Measurements from ENCODE around the gene LSP1. TPM values are rescaled to one million over a fixed set of nuclear protein-coding genes. Genes with fewer than 3 reads are reported as not detected.

LSP1 gene
- total RNA-seq, 1 donor from 2014 or later = not detected

GRCh38 chr11:1836011-1836945, 16.6 kb upstream of the LSP1 start:
- no peak for DNase-seq (ENCODE audit: low read depth)

DNA sequence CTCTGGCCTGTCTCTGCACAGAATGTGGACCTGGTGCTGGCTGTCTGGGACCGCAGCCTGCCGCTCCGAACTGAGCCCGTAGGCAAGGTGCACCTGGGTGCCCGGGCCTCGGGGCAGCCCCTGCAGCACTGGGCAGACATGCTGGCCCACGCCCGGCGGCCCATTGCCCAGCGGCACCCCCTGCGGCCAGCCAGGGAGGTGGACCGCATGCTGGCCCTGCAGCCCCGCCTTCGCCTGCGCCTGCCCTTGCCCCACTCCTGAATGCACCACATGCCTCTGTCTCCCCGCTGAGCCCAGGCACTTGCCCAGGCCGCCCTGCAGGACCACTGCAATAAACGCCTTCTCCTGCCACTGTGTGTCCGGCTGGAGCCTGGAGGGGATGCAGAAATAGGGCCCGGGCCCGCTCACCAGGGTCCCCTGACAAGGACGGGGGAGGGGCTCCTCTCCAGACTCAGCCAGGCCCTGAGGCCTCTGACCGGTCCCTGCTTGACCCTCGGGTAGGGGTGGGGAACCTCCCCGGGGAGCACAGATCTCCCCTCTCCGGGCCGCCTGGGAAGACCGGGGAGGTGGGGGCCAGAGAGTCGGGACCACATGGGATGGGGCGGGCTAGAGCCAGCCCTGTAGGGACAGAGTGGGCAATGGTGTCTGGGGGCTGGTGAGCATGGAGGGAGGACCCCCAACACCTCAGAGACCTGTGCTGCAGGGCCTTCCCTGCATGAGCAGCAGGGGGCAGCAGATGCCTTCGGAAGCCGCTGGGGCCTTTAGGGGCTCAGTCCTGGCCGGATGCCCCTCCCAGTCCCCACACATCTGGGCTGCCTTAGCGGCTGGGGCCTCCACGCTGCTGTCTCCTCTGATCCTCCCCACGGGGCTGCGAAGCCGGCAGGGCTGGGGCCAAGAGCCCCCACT, 15.5 kb upstream of the LSP1 start:
- no peak for DNase-seq (ENCODE audit: low read depth)

GRCh38 chr11:1838077-1838425, 14.8 kb upstream of the LSP1 start:
- DNase-seq (ENCODE audit: low read depth) = no peak

DNA sequence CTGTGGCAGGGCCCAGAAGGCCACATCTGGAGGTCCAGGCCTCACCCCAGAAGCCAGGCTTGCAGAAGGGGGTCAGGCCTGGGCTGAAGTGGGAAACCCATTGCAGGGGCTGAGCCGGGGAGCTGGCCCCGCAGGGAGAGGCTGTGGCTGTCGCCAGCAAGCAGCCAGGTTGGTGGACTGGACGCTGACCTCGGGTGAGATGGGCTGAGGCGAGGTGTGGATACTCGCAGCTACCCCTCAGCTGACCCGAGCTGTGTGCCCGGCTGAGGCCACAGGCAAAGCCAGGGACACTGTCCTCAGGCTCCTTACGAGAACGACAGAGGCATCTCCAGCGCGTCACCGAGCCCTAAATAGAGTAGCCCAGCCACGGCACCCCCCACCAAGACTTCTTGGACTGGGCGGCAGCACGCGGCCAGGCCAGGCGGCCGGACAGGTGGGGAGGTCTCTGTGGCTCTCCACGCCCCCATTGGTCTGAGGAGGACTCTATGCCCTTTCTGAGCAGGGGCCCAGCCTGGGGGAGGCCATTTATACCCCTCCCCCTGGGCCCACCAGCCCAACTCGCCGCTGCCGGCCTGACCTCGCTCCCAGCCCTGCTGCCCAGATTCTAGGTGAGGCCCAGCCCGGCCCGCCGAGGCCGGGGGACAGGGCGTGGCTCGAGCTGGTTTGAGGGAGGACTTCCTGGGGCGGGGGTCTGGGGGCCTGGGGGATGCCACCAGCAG, 14.3 kb upstream of the LSP1 start, which contains the start of gene TNNI2:
Gene TNNI2, plus strand, starts transcription at position 556 of the 719 bp plus-strand sequence. CDS start 716 bp downstream, outside the sequence.
- DNase-seq (ENCODE audit: low read depth) = no peak

DNA sequence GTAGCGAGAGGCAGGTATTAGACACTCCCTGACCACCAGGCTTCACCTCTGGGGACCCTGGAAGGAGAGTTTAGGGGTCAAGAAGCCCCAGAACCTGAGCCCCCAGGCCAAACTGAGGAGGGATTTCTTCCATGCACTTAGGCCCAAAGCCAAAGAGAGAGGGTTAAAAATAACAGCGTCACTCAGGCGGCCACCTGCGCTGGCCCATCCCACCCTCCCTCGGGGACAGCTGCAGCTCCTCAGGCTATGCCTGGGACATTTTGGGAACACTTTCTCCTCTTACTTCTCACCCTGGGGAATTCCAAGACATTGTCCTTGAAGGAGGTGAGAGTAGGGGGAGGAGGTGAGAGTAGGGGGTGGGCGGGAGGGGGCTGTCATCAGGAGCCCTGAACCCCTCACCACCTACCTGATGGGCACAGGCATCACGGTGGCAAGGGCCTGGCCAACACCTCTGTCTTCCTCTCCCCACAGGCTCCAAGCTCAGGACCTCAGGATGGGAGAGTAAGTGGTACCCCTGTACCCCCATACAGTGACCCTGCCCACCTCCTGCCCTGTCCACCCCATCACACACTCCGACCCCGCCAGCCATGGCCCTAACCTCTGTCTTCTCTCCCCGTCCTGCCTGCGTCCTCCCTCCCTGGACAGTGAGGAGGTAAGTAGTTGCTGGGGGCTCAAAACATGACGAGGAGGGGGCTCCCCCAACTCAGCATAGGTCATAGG, 13.5 kb upstream of the LSP1 start:
- DNase-seq (ENCODE audit: low read depth) = no peak

DNA sequence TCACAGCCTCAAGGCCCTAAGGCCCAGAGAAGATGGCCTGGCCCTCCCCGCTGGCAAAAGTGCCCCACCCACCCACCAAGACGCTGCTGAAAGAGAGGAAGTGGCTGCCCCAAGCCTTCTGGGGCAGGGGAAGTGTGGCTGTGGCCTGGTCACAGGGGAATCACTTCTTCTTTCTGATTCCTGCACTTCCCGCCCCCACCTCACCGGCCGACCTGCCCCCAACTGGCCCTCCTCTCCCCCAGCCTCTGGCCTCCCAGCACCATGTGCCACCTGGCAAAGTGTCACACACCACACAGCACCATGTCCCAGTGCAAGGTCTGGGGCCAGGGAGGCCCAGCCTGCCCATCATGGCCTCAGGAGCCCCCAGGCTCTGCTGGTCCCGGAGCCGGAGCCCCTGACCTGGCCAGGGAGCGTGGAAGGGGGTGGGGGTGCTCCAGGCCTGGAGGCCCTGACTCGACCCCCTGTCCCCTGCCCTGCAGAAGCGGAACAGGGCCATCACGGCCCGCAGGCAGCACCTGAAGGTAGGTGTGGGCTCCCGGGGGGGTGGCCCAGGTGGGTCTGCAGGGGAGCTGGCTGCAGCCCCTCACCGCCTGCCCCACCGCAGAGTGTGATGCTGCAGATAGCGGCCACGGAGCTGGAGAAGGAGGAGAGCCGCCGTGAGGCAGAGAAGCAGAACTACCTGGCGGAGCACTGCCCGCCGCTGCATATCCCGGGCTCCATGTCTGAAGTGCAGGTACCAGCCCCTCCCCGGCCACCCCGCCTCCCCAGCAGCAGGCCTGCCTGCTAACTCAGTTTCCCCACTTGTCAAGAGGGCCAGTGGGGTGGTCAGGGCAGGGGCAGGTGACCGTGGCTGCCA, 12.7 kb upstream of the LSP1 start:
- DNase-seq (ENCODE audit: low read depth) = no peak

DNA sequence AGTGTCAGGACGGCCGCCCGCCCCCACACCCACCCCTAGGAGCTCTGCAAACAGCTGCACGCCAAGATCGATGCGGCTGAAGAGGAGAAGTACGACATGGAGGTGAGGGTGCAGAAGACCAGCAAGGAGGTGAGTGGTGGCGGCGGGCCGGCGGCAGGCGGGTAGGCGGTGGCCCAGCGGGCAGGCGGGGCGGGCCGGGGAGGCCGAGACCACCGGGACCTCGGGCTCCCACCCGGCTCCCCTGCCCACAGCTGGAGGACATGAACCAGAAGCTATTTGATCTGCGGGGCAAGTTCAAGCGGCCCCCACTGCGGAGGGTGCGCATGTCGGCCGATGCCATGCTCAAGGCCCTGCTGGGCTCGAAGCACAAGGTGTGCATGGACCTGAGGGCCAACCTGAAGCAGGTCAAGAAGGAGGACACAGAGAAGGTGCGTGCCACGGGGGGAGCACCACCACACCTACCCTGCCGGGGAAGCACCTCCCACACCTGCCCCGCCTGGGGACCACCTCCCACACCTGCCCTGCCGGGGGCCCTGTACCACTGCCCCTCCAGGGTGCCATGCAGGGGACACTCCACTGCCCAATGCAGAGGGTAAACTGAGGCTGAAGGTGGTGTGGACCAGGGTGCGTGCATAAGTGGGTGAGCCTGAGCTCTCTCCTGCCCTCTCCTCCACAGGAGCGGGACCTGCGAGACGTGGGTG, 12.0 kb upstream of the LSP1 start:
- no peak for DNase-seq (ENCODE audit: low read depth)

DNA sequence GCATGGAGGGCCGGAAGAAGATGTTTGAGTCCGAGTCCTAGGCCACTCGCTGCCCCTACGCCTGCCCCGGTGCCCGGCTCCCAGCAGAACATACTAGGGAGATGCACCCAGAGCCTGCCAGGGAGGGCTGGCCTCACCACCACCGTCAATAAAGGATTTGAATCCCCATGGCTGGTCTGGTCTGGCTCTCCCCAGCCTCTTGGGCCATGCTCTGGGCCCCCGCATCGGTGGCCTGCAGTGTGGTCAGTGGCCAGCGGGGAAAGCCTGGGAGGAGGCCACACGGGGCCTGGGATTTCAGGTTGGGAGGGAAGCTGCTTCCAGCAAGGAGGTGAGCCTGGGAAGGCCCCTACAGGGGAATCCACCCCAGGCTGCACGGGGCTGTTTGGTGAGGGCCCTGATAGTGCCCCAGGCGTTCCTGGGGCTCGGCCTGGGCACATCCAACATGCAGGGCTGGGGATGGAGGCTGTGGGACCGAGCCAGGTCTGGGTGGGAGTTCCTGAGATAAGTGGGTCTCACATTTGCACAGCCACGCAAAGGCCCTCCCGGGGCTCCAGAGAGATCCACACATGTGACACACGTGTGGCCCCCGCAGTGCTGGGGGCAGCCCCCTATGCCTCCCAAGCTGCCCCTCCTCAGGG, 11.3 kb upstream of the LSP1 start:
- no peak for DNase-seq (ENCODE audit: low read depth)

DNA sequence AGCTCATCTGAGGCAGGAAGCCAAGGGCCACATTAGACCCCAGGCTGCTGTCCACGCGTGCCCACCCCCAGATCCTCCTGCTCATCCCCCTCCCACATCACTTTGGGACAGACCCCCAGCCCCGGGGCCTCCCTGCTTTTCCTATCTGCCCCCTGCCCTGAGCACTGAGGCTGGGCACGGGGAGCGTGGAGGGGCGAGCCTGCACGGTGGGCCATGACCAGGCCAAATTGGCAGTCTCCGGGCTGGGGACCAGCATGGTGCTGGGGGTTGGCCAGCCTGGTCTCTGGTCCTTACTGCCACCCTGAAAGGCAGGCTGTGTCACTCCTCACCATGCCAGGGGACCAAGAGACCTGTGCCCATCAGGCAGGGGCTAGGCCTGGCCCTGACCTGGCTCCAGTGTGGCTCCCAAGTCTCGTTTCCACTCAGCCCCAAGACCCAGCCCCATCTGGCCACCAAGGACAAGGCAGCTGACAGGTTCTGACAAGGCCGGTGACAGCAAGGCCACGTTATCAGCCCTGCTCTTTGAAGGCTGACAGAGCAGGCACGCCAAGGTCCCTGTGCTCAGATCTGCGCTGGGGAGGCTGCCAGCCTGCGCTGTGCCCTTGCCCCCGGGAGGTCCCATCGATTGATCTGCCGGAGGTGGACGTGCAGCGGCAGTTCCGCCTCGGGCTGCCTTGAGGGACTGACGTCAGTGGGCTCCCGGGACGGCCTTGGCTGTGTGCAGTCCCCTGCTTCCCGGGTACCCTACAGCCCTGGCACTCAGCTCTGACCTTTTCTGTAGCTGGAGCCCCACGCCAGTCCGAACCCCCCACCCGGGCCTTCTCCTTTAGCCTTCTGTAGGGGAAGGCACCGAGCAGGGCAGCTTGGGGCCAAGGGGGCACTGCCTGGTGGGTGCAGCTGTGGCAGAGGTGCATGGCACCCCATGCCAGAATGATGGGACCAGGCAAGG, 10.5 kb upstream of the LSP1 start:
- no peak for DNase-seq (ENCODE audit: low read depth)

DNA sequence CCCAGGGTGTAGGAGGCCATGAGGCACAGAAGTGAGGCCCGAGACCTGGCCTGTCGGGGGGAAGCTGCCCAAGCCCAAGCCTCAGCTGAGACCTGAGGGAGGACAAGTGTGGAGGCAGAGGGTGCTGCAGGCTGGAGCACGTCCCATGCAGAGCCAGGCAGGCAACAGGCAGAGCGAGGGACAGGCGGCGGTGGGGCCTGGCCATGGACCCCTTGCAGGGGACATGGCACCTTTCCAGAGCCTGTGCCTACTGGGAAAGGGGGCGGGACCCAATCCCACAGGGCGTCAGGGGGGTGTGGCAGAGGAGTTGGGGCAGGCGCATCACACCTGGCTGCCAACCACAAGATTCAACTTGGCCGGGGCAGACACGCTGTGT, 9.8 kb upstream of the LSP1 start:
- DNase-seq (ENCODE audit: low read depth) = no peak

DNA sequence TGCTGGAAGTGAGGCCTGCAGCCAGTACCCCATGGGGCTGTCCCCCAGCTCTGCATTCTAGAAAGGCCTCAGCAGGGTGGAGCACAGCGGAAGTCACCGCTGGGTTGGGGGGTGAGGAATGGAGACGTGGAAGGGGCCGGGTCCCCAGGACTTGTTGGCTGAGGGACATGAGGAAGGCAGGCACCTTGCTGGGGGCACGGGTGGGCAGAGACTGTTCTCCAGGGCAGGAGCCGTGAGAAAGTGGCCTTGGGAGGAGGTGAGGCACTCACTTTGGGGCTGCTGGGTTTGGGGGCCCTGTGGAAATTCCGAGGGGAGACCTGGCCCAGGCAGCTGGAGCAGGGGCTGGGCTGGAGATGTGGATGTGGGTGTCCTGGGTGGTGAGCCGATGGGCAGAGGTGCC, 9.1 kb upstream of the LSP1 start:
- DNase-seq (ENCODE audit: low read depth) = no peak

GRCh38 chr11:1844221-1845094, 8.4 kb upstream of the LSP1 start:
- no peak for DNase-seq (ENCODE audit: low read depth)

DNA sequence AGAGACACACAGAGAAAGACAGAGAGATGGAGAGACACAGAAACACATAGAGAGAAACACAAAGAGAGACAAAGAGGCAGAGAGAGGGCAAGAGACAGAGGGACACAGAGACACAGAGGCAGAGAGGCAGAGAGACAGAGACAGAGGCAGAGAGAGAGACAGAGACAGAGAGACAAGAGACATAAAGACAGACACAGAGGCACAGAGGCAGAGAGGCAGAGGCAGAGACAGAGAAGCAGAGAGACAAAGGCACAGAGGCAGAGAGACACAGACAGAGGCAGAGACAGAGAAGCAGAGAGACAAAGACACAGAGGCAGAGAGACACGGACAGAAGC, 7.8 kb upstream of the LSP1 start:
- no peak for DNase-seq (ENCODE audit: low read depth)

- no peak for DNase-seq (ENCODE audit: low read depth)
Observed at GRCh38 chr11:1845561-1846452, 7.1 kb upstream of the LSP1 start.

DNA sequence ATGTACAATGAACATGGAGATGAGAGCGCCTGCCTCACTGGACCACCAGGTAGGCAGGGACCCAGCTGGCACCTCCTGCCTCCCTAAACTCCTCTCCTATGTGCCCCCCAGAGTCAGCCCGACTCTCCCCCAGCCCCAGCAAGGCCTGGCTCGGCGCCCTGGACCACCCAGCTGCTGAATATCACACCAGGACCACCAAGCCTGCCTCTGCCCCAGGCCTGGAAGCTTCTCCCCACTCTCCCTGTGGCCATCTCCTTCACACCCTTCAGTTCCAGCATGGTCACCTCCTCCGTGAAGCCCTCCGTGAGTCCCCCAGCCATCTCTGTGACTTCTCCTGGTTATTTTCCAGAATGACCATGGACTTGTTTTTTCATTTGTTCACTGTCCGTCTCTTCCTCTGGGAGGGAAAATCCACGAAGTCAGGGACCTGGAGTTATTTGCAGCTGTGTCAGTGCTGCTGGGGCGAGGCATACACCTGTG, 6.4 kb upstream of the LSP1 start:
- DNase-seq (ENCODE audit: low read depth) = no peak
